Panc1 (cell line): ENCODE data around the gene RBM47.

Source experiments
- CTCF ChIP-seq: fragments of 450-650 bp; IDR thresholded peaks from 2 replicates; pipeline ENCODE4 v1.5.1; 2017; ENCODE audit warnings: mild to moderate bottlenecking
- SIN3A ChIP-seq: IDR thresholded peaks from 2 replicates; pipeline ENCODE4 v1.6.1; 2012; ENCODE audit warnings: low read depth, mild to moderate bottlenecking, low read length, moderate library complexity, borderline replicate concordance; ENCODE audit not compliant: insufficient read depth

GRCh38 chr4:40507977-40508376 is 121.7 kb downstream of the RBM47 start:
- peak; percentile 48; the same call in 1 of the 2 replicates for TF ChIP-seq CTCF
- no peak for TF ChIP-seq SIN3A
